Fibroblast of upper back skin (primary cell): ENCODE measurements around the gene PTPN14.

Source experiments
- DNase-seq: peaks from one replicate; pipeline ENCODE4 v3.0.0-alpha.2; 2013

PTPN14 gene

DNA sequence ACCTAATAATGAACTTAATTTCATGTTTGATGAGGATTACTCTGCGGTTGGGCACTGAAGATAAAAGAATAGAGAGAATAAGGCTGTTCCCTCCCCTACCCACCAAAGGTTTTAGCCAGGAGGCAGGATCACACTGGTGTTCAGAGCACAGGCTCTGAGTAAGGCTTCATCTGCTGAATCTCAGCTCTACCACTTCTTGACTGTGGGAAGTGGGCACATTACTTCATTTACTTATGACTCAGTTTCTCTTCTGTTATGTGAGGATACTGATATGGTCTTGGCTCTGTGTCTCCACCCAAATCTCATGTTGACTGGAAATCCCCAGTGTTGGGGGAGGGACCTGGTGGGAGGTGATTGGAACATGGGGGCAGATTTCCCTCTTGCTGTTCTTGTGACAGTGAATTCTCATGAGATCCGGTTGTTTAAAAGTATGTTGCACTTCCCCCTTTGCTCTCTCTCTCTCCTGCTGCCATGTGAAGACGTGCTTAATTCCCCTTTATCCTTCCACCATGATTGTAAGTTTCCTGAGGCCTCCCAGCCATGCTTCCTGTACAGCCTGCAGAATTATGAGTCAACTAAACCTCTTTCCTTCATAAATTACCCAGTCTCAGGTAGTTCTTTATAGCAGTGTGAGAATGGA lies 190.8 kb downstream of the PTPN14 start:
- DNase-seq = no peak

DNA sequence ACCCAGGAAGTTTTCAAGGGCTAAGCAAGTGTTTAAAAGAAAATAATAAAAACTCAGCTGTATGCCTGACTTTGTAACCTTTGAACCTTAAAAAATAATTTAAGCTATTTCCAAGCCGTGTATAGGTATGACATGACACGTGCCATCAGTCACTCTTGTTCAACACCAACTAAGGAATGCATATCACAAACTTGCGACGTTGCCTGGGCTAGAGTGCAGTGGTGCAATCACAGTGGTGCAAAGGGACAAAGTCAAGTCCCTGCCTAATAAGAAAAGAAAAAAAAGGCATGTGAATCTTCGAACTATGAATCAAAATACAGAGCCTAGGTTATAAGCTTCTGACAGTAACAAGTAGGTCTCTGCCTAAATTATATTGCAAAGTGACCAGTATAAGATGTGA lies 191.3 kb downstream of the PTPN14 start:
- DNase-seq = no peak

DNA sequence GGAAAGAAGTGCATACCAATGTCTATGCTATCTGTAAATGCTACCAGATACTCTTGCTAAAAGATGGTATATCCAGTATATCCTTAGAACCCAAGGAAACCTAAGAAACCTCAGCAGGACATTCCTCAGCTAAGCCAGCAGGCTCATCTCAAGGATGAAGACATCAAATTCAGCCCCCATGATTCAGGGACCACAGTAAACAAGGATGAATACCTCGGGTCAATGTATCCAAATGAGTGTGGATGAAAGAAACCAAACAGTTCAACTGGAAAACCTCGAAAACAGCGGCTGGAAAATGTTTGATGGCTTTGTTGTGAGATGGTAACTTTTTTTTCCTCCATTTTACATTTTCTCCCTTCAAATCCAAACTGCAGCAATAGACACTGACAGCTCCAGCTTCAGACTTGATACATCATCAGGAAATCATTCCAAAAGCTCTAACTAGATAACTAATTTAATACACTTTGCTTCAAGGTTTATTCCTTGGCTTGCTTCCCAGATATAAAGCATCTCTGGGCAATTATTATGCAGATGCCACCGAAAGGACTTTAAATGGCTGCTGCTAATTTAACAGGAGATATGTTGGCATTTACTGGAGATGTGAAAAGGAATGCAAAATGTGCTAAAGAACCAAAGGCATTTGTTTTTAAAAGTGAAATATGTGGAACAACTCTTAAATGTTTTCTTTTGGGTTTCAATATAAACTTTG lies 196.8 kb downstream of the PTPN14 start:
- DNase-seq = peak; percentile 39

DNA sequence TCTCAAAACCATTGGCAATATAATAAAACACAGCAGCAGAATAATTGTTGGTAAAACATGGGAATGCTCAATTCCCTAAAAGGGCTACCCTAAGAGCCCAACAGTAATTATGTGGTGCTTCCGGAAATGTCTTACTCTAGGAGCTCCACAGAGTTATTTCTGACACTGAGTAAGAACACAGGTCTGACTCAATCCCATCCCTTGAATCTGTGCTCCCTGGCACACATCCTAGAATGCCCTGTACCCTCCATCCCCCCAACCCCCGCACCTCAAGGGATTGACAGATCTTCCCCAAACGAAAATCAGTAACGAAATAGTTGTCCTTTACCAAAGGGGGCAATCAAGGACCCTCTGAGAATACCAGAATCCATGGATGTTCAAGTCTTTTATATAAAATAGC lies 198.6 kb downstream of the PTPN14 start:
- DNase-seq = no peak

DNA sequence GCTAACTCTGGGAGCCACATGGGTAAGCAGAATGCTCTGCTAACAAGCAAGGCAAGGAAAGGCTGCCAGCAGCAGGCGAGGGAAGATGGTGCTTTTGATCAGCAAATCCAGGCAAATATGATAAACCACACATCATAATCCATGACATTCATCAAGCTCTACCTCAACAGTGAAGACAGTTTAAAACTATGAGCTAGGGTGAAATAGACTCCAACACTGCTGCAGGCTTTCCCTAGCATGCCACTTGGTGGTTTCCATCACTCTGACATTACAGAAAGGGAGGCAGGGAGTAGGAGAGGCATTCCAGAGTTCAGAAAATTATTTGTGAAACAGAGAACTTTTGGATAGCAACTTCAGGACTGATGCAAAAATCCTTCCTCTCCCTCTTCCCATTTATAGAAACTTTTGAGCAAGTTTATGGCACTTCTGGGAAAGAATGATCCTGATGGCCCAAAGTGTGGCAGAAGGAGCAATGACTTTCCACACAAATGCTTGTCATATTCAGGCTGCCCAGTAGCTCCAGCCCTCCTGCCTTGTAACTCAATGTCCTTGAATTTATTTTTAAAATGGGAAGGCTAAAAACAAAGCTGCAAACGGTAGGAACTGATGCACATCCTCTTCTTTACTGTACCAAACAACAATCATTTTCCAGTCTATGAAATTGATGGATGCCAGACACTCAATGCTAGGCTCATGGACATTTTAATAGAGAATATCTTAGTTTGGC lies 199.7 kb downstream of the PTPN14 start:
- DNase-seq = peak; percentile 61

DNA sequence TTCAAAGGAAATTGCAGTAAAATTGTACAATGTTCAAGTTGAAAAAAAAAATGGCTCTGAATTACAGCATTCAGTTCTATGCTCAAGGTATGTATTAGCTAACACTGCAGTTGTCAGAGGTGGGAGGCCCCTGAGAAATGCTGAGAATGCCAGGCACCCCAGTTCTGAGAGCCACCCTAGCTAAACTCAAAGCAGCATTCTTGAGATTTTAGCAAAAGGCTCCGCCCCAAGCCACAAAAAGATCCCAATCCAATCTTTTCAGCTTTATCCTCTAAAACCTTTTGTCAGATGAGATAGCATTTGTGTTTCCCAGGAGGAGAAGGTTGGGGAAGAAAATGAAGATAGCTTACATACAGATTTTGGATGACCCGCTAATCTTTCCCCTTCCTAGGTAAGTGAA lies 201.6 kb downstream of the PTPN14 start:
- DNase-seq = peak; percentile 64

DNA sequence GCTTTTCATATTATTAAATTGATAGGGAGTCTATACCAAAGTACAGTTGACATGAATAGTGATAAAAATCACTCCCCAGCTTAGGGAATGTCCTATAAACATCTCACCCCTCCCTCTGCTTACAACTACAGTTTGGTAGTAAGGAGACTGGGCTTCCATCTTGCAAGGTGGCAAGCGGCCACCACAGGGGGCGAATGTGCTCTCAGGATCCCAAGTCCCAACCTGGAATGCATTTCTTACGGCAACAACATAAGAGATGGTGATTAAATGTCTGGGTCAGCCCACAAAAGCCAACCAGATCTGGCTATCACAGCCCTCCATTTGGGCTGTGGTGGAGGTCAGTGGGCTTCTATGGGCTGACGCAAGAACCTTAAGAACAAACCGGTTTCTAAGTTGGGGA lies 202.4 kb downstream of the PTPN14 start:
- no peak for DNase-seq

DNA sequence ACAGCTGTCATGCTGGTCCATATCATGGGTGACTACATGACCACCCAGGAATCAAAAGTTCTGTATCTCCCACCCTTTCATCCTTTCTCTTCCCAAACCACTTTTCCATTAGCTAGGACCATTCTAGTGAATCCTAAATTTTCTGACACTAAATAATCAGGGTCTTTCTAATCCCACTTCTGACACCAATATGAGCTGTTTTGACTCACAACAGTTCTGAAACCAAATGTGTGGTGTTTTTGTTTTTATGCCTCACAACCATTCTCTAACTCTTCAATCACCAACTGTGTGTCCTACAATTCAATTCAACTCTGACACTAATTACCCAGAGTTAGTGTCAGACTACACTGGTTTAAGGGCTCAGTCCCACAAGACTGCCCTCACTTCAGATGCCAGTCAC lies 206.5 kb downstream of the PTPN14 start:
- DNase-seq = no peak

DNA sequence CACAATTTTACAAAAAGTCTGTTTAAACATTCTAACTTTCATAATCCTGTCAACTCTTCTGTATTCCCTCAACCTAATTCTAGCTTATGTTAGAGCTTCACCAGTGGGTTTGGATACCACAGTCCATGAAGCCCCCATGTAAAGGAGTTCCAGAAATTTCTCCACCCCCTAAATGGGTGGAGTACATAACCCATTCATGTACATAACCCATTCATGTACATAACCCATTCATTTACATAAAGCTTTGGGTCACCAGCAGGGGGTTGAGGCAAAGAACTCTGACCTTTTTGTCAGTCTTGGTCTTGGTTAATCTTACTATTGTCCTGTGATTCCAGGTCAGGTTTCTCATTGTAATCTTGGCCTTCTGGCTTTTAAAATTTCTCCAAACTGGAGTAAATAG lies 208.9 kb downstream of the PTPN14 start:
- DNase-seq = no peak

DNA sequence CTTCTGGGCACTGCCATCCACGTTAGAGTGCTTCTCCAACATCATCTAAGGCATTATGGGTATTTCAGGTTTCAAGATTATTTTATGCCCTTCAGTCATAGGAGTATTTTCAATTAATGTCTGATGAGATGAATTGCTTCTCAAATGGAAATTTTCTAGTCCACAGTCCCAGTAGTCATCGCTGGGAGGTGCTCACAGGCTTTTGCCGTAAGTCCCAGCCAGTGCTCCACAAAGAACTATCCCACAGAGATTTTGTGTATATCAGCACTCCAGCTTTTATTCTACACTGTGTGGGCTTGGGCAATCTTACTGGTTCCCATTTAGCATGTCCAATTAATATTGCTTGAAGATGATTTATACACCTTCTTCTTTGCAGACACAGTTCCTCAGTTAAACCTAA lies 209.5 kb downstream of the PTPN14 start:
- no peak for DNase-seq

DNA sequence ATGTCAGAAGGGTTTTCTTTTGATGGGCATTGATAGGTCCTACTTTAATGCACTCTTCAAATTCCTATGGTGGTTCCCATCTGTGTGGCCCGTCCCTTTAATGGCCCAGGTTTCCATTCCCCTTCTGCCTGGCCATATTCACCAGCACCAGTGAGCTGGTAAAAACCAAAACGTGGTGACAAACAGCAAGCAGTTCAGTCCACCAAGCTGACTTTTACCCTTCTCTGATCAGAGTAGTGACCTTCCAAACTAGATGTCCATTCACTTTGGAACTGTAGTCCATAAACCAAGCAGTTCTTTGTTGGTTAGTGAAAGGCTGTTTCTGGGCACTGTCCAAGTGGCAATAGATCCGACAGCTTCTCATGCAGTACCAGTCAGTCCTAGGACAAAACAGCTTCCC lies 209.9 kb downstream of the PTPN14 start:
- no peak for DNase-seq

DNA sequence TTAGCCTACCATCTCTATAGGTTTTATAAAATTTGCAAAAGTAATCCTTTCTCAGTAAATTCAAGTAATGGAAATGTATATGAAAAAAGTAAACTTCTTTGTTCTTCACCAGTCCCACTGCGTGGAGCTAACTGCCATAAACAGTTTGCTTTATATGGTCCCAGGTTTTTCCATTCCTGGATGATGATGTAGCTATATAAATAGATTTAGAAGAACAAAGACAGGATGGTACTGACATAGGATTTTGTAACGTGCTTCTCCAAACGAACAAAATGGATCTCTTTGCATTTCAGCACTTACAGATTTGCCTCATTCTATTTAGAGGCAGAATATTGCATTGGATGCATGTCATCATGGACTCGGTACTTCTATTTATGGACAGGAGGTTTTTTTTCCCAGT lies 213.2 kb downstream of the PTPN14 start:
- DNase-seq = no peak

DNA sequence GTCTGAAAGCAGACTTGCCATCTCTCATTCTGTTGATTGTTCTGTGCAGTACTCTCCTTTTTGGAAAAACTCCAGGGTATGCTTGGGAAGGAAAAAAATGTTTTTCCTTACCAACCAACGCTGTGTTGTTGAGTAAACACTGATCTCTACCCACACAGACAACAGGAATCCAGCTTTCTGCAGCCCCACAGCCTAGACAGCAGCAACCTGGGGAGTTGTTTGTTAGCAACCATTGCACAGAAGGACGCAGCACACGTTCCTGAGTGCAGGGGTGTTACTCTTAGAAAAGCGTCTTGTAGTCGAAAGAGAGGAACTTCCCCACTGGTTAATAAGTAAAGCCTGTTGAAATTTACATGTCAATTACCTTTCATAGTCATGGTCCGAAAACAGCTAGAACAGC lies 213.9 kb downstream of the PTPN14 start:
- DNase-seq = peak; percentile 39

DNA sequence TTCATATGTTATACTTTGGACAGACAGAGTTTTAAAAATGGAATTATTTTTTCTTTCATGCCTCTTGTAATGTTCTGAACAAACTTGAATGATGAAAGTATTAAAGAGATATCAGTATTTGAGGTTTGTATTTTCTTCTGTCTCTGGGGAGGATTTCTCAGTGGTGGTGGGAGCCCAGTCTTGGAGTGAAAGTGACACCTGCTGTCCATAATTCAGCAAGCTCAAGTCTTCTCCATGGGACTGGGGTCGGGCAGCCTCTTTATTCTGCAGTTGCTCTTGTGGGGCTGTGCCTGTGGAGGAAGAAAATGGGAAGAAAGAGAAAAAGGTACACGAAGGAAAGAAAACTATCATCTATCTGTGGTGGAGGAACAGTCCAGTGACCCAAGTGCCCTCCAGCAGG lies 214.4 kb downstream of the PTPN14 start:
- no peak for DNase-seq

DNA sequence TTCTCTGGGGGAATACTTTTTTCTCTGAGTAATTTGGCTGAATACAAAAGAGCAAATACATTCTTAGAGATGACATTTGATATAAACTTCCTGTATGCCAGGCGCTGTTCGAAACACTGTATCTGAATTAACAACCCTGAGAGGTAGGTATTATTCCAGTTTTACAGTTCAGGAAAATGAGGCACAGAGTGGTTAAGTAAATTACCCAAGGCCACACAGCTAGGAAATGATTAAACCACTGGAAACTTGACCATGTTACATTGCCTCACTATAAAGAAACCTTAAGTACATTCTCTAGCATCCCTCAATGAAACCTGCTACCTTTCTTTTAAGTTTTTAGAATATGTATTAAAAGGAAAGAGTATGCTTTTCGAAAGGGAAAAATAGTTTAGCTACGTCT lies 215.8 kb downstream of the PTPN14 start:
- no peak for DNase-seq

DNA sequence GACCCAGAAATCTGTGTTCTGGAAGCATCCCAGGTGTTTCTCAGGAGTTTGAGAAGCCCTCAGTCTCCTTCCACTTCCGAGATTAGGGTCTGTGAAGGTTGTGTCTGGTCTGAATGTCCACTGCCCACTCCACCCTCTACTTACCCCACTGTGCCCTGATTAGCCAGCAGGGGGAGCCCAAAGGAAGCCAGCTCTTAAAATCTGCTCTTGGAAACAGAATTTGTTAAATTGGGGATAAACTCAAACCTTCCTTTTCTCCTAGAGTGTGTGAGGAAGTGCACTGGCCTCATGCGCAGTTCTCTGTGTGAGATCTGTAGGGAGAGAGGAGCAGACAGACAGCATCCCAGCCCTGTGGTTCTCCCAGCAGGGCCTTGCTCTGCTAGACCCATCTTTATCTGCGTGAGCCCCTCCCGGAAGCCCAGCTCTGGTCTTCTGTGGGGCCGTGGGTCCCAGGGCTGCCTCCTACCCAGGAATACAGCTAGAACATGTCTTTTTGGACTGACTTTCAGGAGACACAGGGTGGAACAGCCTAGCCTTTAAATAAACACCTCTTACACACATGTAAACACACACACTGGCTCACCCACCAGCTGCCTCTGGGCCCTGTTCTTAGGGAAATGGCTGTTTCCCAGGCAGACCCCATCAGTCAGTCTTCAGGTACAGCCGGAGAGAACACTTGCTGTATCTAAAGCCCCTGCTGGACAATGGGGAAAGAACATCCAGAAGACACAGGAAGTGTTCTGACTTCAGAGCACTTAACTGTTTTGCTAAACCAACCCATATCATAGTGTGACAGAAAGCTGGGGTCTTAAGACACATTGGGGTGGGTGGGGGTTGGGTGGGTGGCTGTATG lies 218.2 kb downstream of the PTPN14 start:
- DNase-seq = peak; percentile 68

DNA sequence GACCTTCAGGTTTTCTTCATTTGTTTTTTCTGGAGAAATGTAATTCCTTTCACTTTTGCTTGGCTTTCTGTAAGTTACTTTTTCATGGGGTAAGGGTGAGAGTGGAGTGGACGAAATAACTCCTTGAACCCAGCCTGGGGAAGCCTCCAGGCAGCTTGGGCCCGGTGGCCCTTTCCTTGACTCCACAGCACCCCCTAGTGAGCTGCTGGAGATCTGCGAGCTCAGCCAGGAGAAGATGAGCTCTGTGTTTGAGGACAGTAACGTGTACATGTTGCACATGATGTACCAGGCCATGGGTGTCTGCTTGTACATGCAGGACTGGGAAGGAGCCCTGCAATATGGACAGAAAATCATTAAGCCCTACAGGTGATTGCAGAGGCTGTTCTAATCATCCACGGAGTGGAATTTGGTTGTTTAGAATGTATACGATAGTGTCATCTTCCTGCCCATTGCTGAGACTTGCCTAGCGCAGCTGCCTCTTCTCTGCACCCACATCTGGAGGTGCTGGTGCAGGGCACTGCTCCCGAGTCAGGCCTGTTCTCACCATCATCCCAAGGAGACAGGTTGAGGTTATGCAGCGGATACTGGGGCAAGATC lies 219.5 kb downstream of the PTPN14 start:
- DNase-seq = peak; percentile 46

DNA sequence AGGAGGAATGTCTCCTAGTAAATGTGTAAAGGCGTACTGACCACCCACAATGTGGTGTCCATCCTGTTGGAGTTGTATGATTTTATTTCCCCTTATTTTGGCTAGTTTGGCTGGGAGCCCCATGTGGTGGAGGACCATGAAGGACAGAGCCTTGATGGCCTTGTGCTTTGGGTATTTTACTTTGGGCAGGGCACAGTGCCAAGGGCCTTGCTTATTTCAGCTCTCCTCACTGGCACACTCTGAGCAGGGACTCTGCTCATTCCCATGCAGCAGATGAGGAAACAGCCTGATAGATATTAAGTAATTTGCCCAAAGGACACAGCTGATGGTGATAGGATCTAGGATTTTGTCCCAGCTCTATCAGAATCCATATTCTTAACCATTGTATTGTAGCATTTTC lies 220.2 kb downstream of the PTPN14 start:
- DNase-seq = no peak

DNA sequence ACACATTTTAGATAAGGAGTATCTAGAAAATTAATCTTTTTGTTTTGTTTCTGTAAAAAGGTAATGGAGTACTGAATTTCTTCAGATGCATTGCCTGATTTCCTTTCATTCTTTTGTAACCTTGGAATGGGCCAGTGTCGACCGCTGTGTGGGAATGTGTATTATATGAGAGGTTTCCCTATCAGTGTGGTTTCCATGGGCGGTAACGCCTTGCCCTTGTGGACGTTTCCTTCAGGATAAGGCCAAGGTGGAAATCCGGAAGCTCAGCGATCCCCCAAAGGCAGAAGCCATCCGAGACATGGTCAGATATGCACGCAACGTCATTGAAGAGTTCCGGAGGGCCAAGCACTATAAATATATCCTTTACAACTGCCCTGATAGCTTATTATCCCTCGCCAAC lies 220.7 kb downstream of the PTPN14 start:
- no peak for DNase-seq

DNA sequence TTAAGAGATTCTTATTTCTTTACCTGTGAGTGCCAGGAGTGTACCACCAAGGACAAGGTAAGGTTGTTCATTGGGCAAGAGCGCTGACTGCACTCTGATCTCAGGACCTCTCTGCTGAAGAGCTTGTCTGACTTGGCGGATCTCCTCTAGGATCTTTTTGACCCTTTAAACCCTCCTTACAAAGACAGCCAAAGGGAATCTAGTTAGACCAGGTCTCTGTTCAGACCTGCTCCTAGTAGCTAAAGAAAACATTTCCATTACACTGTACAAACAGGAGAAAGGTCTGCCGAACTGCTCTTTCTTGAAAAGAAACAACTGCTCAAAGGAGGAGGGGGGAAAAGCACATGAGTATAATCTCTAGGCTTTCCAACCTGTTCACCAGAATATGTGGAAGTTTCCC lies 221.2 kb downstream of the PTPN14 start:
- no peak for DNase-seq

DNA sequence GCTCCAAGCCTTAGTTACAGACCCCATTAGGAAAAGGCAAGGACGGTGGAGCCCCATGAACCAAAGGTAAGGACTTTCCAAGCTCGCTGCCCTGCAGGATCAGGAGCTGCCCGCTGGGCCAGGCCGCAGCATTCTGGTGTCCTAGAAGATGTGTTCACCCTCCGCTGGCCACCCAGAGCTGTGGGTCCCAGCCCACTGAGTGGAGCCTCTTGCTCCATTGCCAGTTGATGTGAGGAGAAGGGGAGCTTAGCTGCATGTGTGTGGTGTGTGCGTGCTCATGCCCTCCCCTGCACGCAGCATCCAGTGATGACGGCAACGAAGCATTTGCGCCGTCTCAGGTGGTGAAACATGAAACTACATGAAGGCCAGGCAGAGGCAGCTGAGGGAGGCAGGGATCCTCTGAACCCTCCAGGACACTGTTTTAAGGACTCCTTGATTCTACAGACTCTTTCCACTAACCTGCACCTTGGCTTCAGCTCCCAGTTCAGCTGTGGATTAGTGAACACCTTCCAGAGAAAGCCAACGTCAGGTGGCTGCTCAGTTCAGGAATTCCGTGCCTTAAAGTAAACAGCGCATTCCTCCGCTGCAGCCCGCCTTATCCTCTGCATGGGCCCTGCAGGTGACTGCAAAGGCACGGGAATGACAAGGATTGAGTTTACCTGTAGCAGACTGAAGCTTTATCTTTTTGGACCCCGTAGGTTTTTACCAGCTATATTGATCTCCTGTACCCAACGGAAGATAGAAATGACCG lies 221.8 kb downstream of the PTPN14 start:
- no peak for DNase-seq
